ENCODE measurements around the gene S100A7. TPM values are rescaled to one million over a fixed set of nuclear protein-coding genes. Genes with fewer than 3 reads are reported as not detected.

Gene S100A7
- total and polyA plus RNA-seq, 2 of the 8 experiments (the other 6 are each of a cell fraction or from before 2014, with no cell fraction given): not detected

DNA sequence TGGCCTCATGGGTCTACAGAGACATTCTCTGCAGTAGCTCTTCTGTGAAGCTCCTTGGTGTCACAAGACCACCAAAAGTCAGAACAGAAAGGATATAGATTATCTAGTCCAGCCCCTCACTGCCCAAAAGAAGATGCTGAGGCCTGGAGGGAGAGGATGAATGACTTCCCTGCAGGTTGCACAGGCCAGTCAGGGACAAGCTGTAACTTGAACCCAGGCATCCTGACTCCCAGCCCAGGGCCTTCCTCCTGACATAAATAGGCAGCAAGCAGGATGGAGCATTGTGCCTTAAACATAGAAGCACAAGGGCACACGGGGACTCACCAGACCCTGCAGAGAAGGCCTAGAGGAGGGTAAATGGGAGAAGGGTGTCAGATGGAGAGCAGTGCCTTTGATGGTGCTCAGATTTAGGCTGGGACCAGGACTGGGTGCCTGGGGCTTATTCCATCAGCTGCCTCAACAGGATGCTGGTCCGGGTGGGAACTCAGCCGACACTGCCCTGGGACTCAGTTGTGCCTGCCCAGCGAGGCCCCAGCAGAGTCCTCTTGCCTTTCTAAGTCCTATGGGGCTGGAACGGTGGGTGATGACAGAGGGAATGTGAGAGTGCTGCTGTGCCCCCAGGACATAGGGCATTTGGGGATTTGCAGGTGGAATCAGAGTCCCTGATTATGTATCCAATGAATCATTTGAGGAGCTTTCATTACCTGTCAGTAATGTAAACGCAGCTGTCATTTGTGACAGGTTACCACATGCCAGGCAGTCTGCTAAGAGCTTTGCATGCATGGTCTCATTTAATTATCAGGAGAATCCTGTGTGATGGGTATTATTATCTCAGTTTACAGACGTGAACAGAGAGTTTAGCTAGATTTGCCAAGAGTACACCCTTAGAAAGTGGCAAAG is 30.9 kb downstream of the S100A7 start:
- H2BK15ac ChIP-seq (ENCODE audit: low read length): no peak overlapping the region
- no peak overlapping the region for H2AK5ac ChIP-seq (ENCODE audit: low read depth, low read length)
- H2BK12ac ChIP-seq (ENCODE audit: low read depth, low read length): no peak overlapping the region
- H3K23ac ChIP-seq (ENCODE audit: insufficient read length): no peak overlapping the region
- H3K79me2 ChIP-seq (ENCODE audit: control insufficient read depth in 1 of 2, insufficient read depth in 2 of 2, low read length in 2 of 2): no peaks in the 10 kb centered on the region
- no peak overlapping the region for H3K56ac ChIP-seq (replicated peaks; ENCODE audit: insufficient read length, low read depth, low read length)
- H4K20me1 ChIP-seq (replicated peaks in 1 of 2; ENCODE audit: control insufficient read depth in 1 of 2, insufficient read depth in 2 of 2, low read length in 2 of 2): peaks cover 0 to 7% of the 10 kb centered on the region in 2 experiments
- H3K4me1 ChIP-seq (replicated peaks in 1 of 4; ENCODE audit: control insufficient read depth in 3 of 4, insufficient read depth in 4 of 4, low read length in 3 of 4): no peaks in the 10 kb centered on the region; a peak in 2 of 7 replicates
- H2BK120ac ChIP-seq (replicated peaks; ENCODE audit: low read depth, low read length): no peak overlapping the region
- TF ChIP-seq TEAD4 (IDR thresholded peaks at IDR 0.05; ENCODE audit: low read depth, low read length) (no peak), SRF (IDR thresholded peaks at IDR 0.05; ENCODE audit: low read depth, low read length) (no peak), KDM1A (IDR thresholded peaks at IDR 0.05; ENCODE audit: borderline replicate concordance, low read length) (no peak), SP1 (IDR thresholded peaks at IDR 0.05; ENCODE audit: low read depth, low read length) (no peak), ZNF274 (IDR thresholded peaks at IDR 0.05; ENCODE audit: borderline replicate concordance, extremely low read depth, low read length) (no peak)
- TF ChIP-seq, protein P1, sequence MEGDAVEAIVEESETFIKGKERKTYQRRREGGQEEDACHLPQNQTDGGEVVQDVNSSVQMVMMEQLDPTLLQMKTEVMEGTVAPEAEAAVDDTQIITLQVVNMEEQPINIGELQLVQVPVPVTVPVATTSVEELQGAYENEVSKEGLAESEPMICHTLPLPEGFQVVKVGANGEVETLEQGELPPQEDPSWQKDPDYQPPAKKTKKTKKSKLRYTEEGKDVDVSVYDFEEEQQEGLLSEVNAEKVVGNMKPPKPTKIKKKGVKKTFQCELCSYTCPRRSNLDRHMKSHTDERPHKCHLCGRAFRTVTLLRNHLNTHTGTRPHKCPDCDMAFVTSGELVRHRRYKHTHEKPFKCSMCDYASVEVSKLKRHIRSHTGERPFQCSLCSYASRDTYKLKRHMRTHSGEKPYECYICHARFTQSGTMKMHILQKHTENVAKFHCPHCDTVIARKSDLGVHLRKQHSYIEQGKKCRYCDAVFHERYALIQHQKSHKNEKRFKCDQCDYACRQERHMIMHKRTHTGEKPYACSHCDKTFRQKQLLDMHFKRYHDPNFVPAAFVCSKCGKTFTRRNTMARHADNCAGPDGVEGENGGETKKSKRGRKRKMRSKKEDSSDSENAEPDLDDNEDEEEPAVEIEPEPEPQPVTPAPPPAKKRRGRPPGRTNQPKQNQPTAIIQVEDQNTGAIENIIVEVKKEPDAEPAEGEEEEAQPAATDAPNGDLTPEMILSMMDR (IDR thresholded peaks at IDR 0.05; ENCODE audit: control extremely low read depth in 1 of 3, insufficient read depth in 1 of 3, low read depth in 1 of 3, low read length in 3 of 3): no peak
- no peak overlapping the region for H2AFZ ChIP-seq (ENCODE audit: low read length)
- H3K23me2 ChIP-seq (ENCODE audit: low read depth, low read length): no peaks in the 10 kb centered on the region; the same call in 1 of the 2 replicates
- CTCF ChIA-PET (ENCODE audit: partially characterized antibody): interaction anchor here (0.9 to 3.0 kb wide), 18 partner anchors 9 to 139 kb away, joined by 3 to 19 read pairs (median 4); no protein-coding TSS in a partner anchor
- no peak overlapping the region for H3K4me2 ChIP-seq (ENCODE audit: insufficient read depth in 1 of 2, low read depth in 2 of 2, low read length in 2 of 2)
- no peak overlapping the region for H2BK20ac ChIP-seq (ENCODE audit: low read length)
- H2BK5ac ChIP-seq (ENCODE audit: low read depth, low read length): no peak overlapping the region
- H3K14ac ChIP-seq (ENCODE audit: insufficient read length): no peak overlapping the region
- H3K9ac ChIP-seq (replicated peaks in 1 of 4; ENCODE audit: extremely low read depth in 1 of 4, low read depth in 3 of 4, low read length in 3 of 4): no peak overlapping the region
- H3K18ac ChIP-seq (ENCODE audit: extremely low read depth, low read length): 0 out of 2 replicates have a peak overlapping the region, but pooled peaks have one; percentile 71
- no peak for FAIRE-seq
- no peak overlapping the region for H3K4me3 ChIP-seq (ENCODE audit: extremely low read depth in 1 of 4, insufficient read depth in 2 of 4, low read depth in 3 of 4, low read length in 4 of 4)
- no peak overlapping the region for H3K27ac ChIP-seq (ENCODE audit: low read depth, low read length)
- H4K5ac ChIP-seq (ENCODE audit: insufficient read length, low read depth, low read length): no peak overlapping the region
- H4K91ac ChIP-seq (replicated peaks; ENCODE audit: insufficient read length, low read length): no peak overlapping the region
- H3K27me3 ChIP-seq (replicated peaks in 1 of 4; ENCODE audit: control insufficient read depth in 3 of 4, extremely low read depth in 1 of 4, insufficient read depth in 3 of 4, low read length in 3 of 4): no peaks in the 10 kb centered on the region
- H3K79me1 ChIP-seq (ENCODE audit: low read depth, low read length): no peaks in the 10 kb centered on the region
- no peaks in the 10 kb centered on the region for H3K36me3 ChIP-seq (ENCODE audit: control insufficient read depth in 2 of 4, insufficient read depth in 4 of 4, low read length in 3 of 4)
- no peak overlapping the region for H4K8ac ChIP-seq (ENCODE audit: extremely low read depth, insufficient read depth, low read length)
- POLR2A ChIA-PET (ENCODE audit: partially characterized antibody): interaction anchor here (0.9 kb wide), 1 partner anchor 27 kb away, joined by 3 read pairs; no protein-coding TSS in a partner anchor
- H3K9me3 ChIP-seq (ENCODE audit: insufficient read depth in 2 of 2, low read depth in 1 of 2, low read length in 1 of 2): no peaks in the 10 kb centered on the region
- DNase-seq (ENCODE audit: low read depth in 1 of 2, low spot score in 2 of 2): peak in 1 of 2 experiments; percentile 26
- 85% methylated on average over 7 of the region's 7 CpGs; no CpG with 5 or more reads in 1 of the 2 experiments for WGBS, 2 experiments (ENCODE audit: extremely low coverage in 1 of 2, insufficient coverage in 1 of 2, insufficient read length in 1 of 2, insufficient replicate concordance in 2 of 2, low coverage in 1 of 2, low lambda C conversion rate in 2 of 2, missing lambda C conversion rate in 1 of 2)
- H3K4ac ChIP-seq (replicated peaks; ENCODE audit: insufficient read length, low read depth, low read length): no peak overlapping the region

Data from H1 (cell line).